SK-N-SH (cell line): ENCODE data around the gene CCNT1.

Experiments used
- CHD2 ChIP-seq: fragments of 150-350 bp; IDR thresholded peaks from 2 replicates; pipeline ENCODE4 v1.6.1; 2018; ENCODE audit warnings: low read length; ENCODE audit not compliant: partially characterized antibody
- GATA2 ChIP-seq: sonication (generic); formaldehyde crosslinking; IDR thresholded peaks from 2 replicates; pipeline ENCODE4 v1.5.0; 2020; ENCODE audit warnings: mild to moderate bottlenecking, missing genetic modification reagents
- IRF3 ChIP-seq: fragments of 150-350 bp; IDR thresholded peaks from 2 replicates; pipeline ENCODE4 v1.6.1; 2016; ENCODE audit warnings: mild to moderate bottlenecking, low read depth, low read length
- POLR2AphosphoS5 ChIP-seq: IDR thresholded peaks from 2 replicates; pipeline ENCODE4 v1.6.1; 2012; ENCODE audit warnings: low read depth, low read length
- USF2 ChIP-seq: fragments of 150-350 bp; IDR thresholded peaks from 2 replicates; pipeline ENCODE4 v1.6.1; 2017; ENCODE audit warnings: antibody characterized with exemption, low read length, low read depth, borderline replicate concordance
- YY1 ChIP-seq: IDR thresholded peaks from 2 replicates; pipeline ENCODE4 v1.4.0; 2012; ENCODE audit warnings: low read depth, mild to moderate bottlenecking
- TF ChIP-seq, protein P1 (sequence below): IDR thresholded peaks from 2 replicates; pipeline ENCODE4 v1.4.0; 2012; ENCODE audit warnings: low read depth
- TF ChIP-seq, protein P2 (sequence below): fragments of 200-600 bp; sonication (generic); IDR thresholded peaks from 2 replicates; pipeline ENCODE4 v1.6.1; 2017; ENCODE audit warnings: antibody characterized with exemption, mild to moderate bottlenecking, moderate library complexity

- TF ChIP-seq, protein P1, sequence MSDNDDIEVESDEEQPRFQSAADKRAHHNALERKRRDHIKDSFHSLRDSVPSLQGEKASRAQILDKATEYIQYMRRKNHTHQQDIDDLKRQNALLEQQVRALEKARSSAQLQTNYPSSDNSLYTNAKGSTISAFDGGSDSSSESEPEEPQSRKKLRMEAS = no peak
- TF ChIP-seq, protein P2, sequence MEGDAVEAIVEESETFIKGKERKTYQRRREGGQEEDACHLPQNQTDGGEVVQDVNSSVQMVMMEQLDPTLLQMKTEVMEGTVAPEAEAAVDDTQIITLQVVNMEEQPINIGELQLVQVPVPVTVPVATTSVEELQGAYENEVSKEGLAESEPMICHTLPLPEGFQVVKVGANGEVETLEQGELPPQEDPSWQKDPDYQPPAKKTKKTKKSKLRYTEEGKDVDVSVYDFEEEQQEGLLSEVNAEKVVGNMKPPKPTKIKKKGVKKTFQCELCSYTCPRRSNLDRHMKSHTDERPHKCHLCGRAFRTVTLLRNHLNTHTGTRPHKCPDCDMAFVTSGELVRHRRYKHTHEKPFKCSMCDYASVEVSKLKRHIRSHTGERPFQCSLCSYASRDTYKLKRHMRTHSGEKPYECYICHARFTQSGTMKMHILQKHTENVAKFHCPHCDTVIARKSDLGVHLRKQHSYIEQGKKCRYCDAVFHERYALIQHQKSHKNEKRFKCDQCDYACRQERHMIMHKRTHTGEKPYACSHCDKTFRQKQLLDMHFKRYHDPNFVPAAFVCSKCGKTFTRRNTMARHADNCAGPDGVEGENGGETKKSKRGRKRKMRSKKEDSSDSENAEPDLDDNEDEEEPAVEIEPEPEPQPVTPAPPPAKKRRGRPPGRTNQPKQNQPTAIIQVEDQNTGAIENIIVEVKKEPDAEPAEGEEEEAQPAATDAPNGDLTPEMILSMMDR = no peak
- no peak for TF ChIP-seq POLR2AphosphoS5
- no peak for TF ChIP-seq USF2
- TF ChIP-seq CHD2 = no peak
- TF ChIP-seq YY1 = no peak
- no peak for TF ChIP-seq IRF3
- TF ChIP-seq GATA2 = no peak
These were observed 22.5 kb downstream of the CCNT1 start for GRCh38 chr12:48694038-48694437.
